Measurements from ENCODE around the gene ZNF462.

ZNF462 gene

GRCh38 chr9:106932178-106932577, 69.2 kb downstream of the ZNF462 start:
- no peak overlapping the region for H3K9ac ChIP-seq (ENCODE audit: low read length)
- H3K4me3 ChIP-seq (ENCODE audit: low read length) = no peak overlapping the region
- H3K9me3 ChIP-seq (ENCODE audit: control insufficient read depth, low read depth, low read length) = no peaks in the 10 kb centered on the region
- peaks cover 83% of the 10 kb centered on the region for H3K36me3 ChIP-seq (ENCODE audit: control insufficient read depth, low read depth, low read length)
- no peaks in the 10 kb centered on the region for H3K27me3 ChIP-seq (ENCODE audit: control insufficient read depth, insufficient read depth, low read length)
- H3K27ac ChIP-seq (ENCODE audit: low read length) = no peak overlapping the region
- H3K4me1 ChIP-seq (ENCODE audit: control insufficient read depth, low read depth, low read length) = peaks cover 21% of the 10 kb centered on the region

GRCh38 chr9:106932675-106933074, 69.7 kb downstream of the ZNF462 start:
- Histone ChIP-seq H3K4me3 (ENCODE audit: low read length) (no peak overlapping the region), H3K9ac (ENCODE audit: low read length) (no peak overlapping the region), H3K27ac (ENCODE audit: low read length) (no peak overlapping the region), H3K9me3 (ENCODE audit: control insufficient read depth, low read depth, low read length) (no peaks in the 10 kb centered on the region), H3K27me3 (ENCODE audit: control insufficient read depth, insufficient read depth, low read length) (no peaks in the 10 kb centered on the region), H3K4me1 (ENCODE audit: control insufficient read depth, low read depth, low read length) (peaks cover 21% of the 10 kb centered on the region), H3K36me3 (ENCODE audit: control insufficient read depth, low read depth, low read length) (peaks cover 78% of the 10 kb centered on the region)

- H3K27ac ChIP-seq (ENCODE audit: low read length) = peak overlapping the region; percentile 36
- peaks cover 77% of the 10 kb centered on the region for H3K36me3 ChIP-seq (ENCODE audit: control insufficient read depth, low read depth, low read length)
- H3K27me3 ChIP-seq (ENCODE audit: control insufficient read depth, insufficient read depth, low read length) = no peaks in the 10 kb centered on the region
- H3K4me3 ChIP-seq (ENCODE audit: low read length) = no peak overlapping the region
- no peaks in the 10 kb centered on the region for H3K9me3 ChIP-seq (ENCODE audit: control insufficient read depth, low read depth, low read length)
- peak overlapping the region; percentile 8 for H3K9ac ChIP-seq (ENCODE audit: low read length)
- peaks cover 21% of the 10 kb centered on the region for H3K4me1 ChIP-seq (ENCODE audit: control insufficient read depth, low read depth, low read length)
Observed at GRCh38 chr9:106933470-106933869, 70.5 kb downstream of the ZNF462 start.

GRCh38 chr9:106934442-106935238, 71.7 kb downstream of the ZNF462 start:
- H3K4me3 ChIP-seq (ENCODE audit: low read length) = peak overlapping the region; percentile 36
- peak overlapping the region; percentile 17 for H3K27ac ChIP-seq (ENCODE audit: low read length)

GRCh38 chr9:106936680-106937079, 73.7 kb downstream of the ZNF462 start:
- H3K4me3 ChIP-seq (ENCODE audit: low read length) = no peak overlapping the region
- H3K36me3 ChIP-seq (ENCODE audit: control insufficient read depth, low read depth, low read length) = peaks cover 77% of the 10 kb centered on the region
- H3K27ac ChIP-seq (ENCODE audit: low read length) = no peak overlapping the region
- H3K9ac ChIP-seq (ENCODE audit: low read length) = no peak overlapping the region
- no peaks in the 10 kb centered on the region for H3K27me3 ChIP-seq (ENCODE audit: control insufficient read depth, insufficient read depth, low read length)
- no peaks in the 10 kb centered on the region for H3K9me3 ChIP-seq (ENCODE audit: control insufficient read depth, low read depth, low read length)
- peaks cover 21% of the 10 kb centered on the region for H3K4me1 ChIP-seq (ENCODE audit: control insufficient read depth, low read depth, low read length)

More at GRCh38 chr9:106934442-106935238, 71.7 kb downstream of the ZNF462 start:
- Histone ChIP-seq H3K9ac (ENCODE audit: low read length) (peak overlapping the region; percentile 19), H3K27me3 (ENCODE audit: control insufficient read depth, insufficient read depth, low read length) (no peaks in the 10 kb centered on the region), H3K9me3 (ENCODE audit: control insufficient read depth, low read depth, low read length) (no peaks in the 10 kb centered on the region), H3K36me3 (ENCODE audit: control insufficient read depth, low read depth, low read length) (peaks cover 77% of the 10 kb centered on the region), H3K4me1 (ENCODE audit: control insufficient read depth, low read depth, low read length) (peaks cover 21% of the 10 kb centered on the region)

GRCh38 chr9:106941916-106942315, 79.0 kb downstream of the ZNF462 start:
- no peaks in the 10 kb centered on the region for H3K4me1 ChIP-seq (ENCODE audit: control insufficient read depth, low read depth, low read length)
- H3K9ac ChIP-seq (ENCODE audit: low read length) = no peak overlapping the region
- H3K9me3 ChIP-seq (ENCODE audit: control insufficient read depth, low read depth, low read length) = no peaks in the 10 kb centered on the region
- peaks cover 84% of the 10 kb centered on the region for H3K36me3 ChIP-seq (ENCODE audit: control insufficient read depth, low read depth, low read length)
- no peak overlapping the region for H3K27ac ChIP-seq (ENCODE audit: low read length)
- no peak overlapping the region for H3K4me3 ChIP-seq (ENCODE audit: low read length)
- H3K27me3 ChIP-seq (ENCODE audit: control insufficient read depth, insufficient read depth, low read length) = no peaks in the 10 kb centered on the region

- peaks cover 66% of the 10 kb centered on the region for H3K36me3 ChIP-seq (ENCODE audit: control insufficient read depth, low read depth, low read length)
- no peaks in the 10 kb centered on the region for H3K4me1 ChIP-seq (ENCODE audit: control insufficient read depth, low read depth, low read length)
- no peak overlapping the region for H3K9ac ChIP-seq (ENCODE audit: low read length)
- no peak overlapping the region for H3K27ac ChIP-seq (ENCODE audit: low read length)
- no peaks in the 10 kb centered on the region for H3K9me3 ChIP-seq (ENCODE audit: control insufficient read depth, low read depth, low read length)
- no peaks in the 10 kb centered on the region for H3K27me3 ChIP-seq (ENCODE audit: control insufficient read depth, insufficient read depth, low read length)
- H3K4me3 ChIP-seq (ENCODE audit: low read length) = no peak overlapping the region
Observed at GRCh38 chr9:106945727-106946660, 83.0 kb downstream of the ZNF462 start.

- H3K9me3 ChIP-seq (ENCODE audit: control insufficient read depth, low read depth, low read length) = no peaks in the 10 kb centered on the region
- no peak overlapping the region for H3K27ac ChIP-seq (ENCODE audit: low read length)
- H3K4me1 ChIP-seq (ENCODE audit: control insufficient read depth, low read depth, low read length) = no peaks in the 10 kb centered on the region
- no peaks in the 10 kb centered on the region for H3K27me3 ChIP-seq (ENCODE audit: control insufficient read depth, insufficient read depth, low read length)
- H3K36me3 ChIP-seq (ENCODE audit: control insufficient read depth, low read depth, low read length) = peaks cover 61% of the 10 kb centered on the region
- H3K4me3 ChIP-seq (ENCODE audit: low read length) = no peak overlapping the region
- no peak overlapping the region for H3K9ac ChIP-seq (ENCODE audit: low read length)
Observed at GRCh38 chr9:106947106-106947900, 84.3 kb downstream of the ZNF462 start.

- H3K9ac ChIP-seq (ENCODE audit: low read length) = no peak overlapping the region
- H3K27ac ChIP-seq (ENCODE audit: low read length) = no peak overlapping the region
- no peaks in the 10 kb centered on the region for H3K27me3 ChIP-seq (ENCODE audit: control insufficient read depth, insufficient read depth, low read length)
- no peak overlapping the region for H3K4me3 ChIP-seq (ENCODE audit: low read length)
- peaks cover 67% of the 10 kb centered on the region for H3K36me3 ChIP-seq (ENCODE audit: control insufficient read depth, low read depth, low read length)
- no peaks in the 10 kb centered on the region for H3K9me3 ChIP-seq (ENCODE audit: control insufficient read depth, low read depth, low read length)
- no peaks in the 10 kb centered on the region for H3K4me1 ChIP-seq (ENCODE audit: control insufficient read depth, low read depth, low read length)
Observed at GRCh38 chr9:106953174-106953573, 90.2 kb downstream of the ZNF462 start.

- Histone ChIP-seq H3K9ac (ENCODE audit: low read length) (no peak overlapping the region), H3K4me1 (ENCODE audit: control insufficient read depth, low read depth, low read length) (peaks cover 4% of the 10 kb centered on the region), H3K27ac (ENCODE audit: low read length) (no peak overlapping the region), H3K4me3 (ENCODE audit: low read length) (no peak overlapping the region), H3K9me3 (ENCODE audit: control insufficient read depth, low read depth, low read length) (no peaks in the 10 kb centered on the region), H3K36me3 (ENCODE audit: control insufficient read depth, low read depth, low read length) (peaks cover 74% of the 10 kb centered on the region), H3K27me3 (ENCODE audit: control insufficient read depth, insufficient read depth, low read length) (no peaks in the 10 kb centered on the region)
Observed at GRCh38 chr9:106954558-106954957, 91.6 kb downstream of the ZNF462 start.
